Right atrium auricular region (tissue), 2 donors: ENCODE data around the gene HOXA10. TPM values are rescaled to one million over a fixed set of nuclear protein-coding genes. Genes with fewer than 3 reads are reported as not detected.

ENCODE experiments used
- DNase-seq: peaks from one replicate; pipeline ENCODE4 v3.0.0-alpha.2; 2019; ENCODE audit warnings: low spot score
- H3K27ac ChIP-seq, 2 donors: fragments of 200-600 bp; sonication (generic); 1 replicate in 1 of 2; 2 replicates in 1 of 2; pipeline ENCODE4 v1.5.1; 2016 to 2019
- H3K27me3 ChIP-seq, 2 donors: fragments of 200-600 bp; sonication (generic); one replicate each; pipeline versions ENCODE4 v1.5.1 to v1.6.0; 2017 to 2019
- H3K36me3 ChIP-seq: fragments of 200-600 bp; sonication (generic); one replicate; pipeline ENCODE4 v1.5.1; 2016
- H3K4me1 ChIP-seq, 2 donors: fragments of 200-600 bp; sonication (generic); one replicate each; pipeline versions ENCODE4 v1.5.1 to v1.6.0; 2017 to 2019
- H3K4me3 ChIP-seq, 2 donors: fragments of 200-600 bp; sonication (generic); 1 replicate in 1 of 2; 2 replicates in 1 of 2; pipeline ENCODE4 v1.5.1; 2017 to 2019; ENCODE audit warnings: mild to moderate bottlenecking in 1 of 2, moderate library complexity in 1 of 2
- H3K9me3 ChIP-seq, 2 donors: fragments of 200-600 bp; sonication (generic); one replicate each; pipeline ENCODE4 v1.5.1; 2019
- CTCF ChIP-seq, 2 donors: fragments of 200-600 bp; sonication (generic); IDR thresholded peaks; one replicate each; pipeline ENCODE4 v1.5.1; 2019; ENCODE audit warnings: antibody characterized with exemption in 2 of 2
- total RNA-seq, 2 donors: library from RNA; depleted of rRNA; stranded (reverse); fragments of >200 nt; gene quantifications; one replicate each; pipeline ENCODE4 v1.1.0, GENCODE V29; 2016

HOXA10 gene
- total RNA-seq, 2 donors from 2014 or later = not detected

- TF ChIP-seq CTCF (IDR thresholded peaks at IDR 0.05) = no peak
- Histone ChIP-seq H3K36me3 (no peaks in the 10 kb centered on the region), H3K27ac (no peak overlapping the region), H3K4me1 (peaks cover 0 to 51% of the 10 kb centered on the region in 2 donors), H3K9me3 (no peaks in the 10 kb centered on the region), H3K4me3 (no peak overlapping the region), H3K27me3 (peaks cover 57 to 82% of the 10 kb centered on the region in 2 donors)
- DNase-seq = no peak
Measured at GRCh38 chr7:27161721-27162560, 12.2 kb downstream of the HOXA10 start.

- no peak for DNase-seq
Measured at GRCh38 chr7:27161214-27161720, 12.9 kb downstream of the HOXA10 start.

GRCh38 chr7:27160546-27161213 lies 13.4 kb downstream of the HOXA10 start:
- H3K4me1 ChIP-seq = peaks cover 0 to 52% of the 10 kb centered on the region in 2 donors
- H3K4me3 ChIP-seq = peak overlapping the region; percentile 38 to 60
- peak; percentile 89 for DNase-seq
- H3K36me3 ChIP-seq = no peaks in the 10 kb centered on the region
- no peaks in the 10 kb centered on the region for H3K9me3 ChIP-seq
- H3K27ac ChIP-seq = no peak overlapping the region
- peaks cover 56 to 82% of the 10 kb centered on the region in 2 donors for H3K27me3 ChIP-seq
- peak; percentile 100 for TF ChIP-seq CTCF (IDR thresholded peaks at IDR 0.05)

More at GRCh38 chr7:27161214-27161720, 12.9 kb downstream of the HOXA10 start:
- peaks cover 0 to 50% of the 10 kb centered on the region in 2 donors for H3K4me1 ChIP-seq
- H3K27ac ChIP-seq = no peak overlapping the region
- peaks cover 56 to 82% of the 10 kb centered on the region in 2 donors for H3K27me3 ChIP-seq
- TF ChIP-seq CTCF (IDR thresholded peaks at IDR 0.05) = peak; percentile 2 to 24
- no peaks in the 10 kb centered on the region for H3K9me3 ChIP-seq
- H3K4me3 ChIP-seq = peak overlapping the region; percentile 38 to 60
- H3K36me3 ChIP-seq = no peaks in the 10 kb centered on the region

GRCh38 chr7:27160145-27160545 lies 14.0 kb downstream of the HOXA10 start:
- Histone ChIP-seq H3K36me3 (no peaks in the 10 kb centered on the region), H3K4me3 (peak overlapping the region; percentile 38 to 60), H3K27me3 (peaks cover 56 to 82% of the 10 kb centered on the region in 2 donors), H3K27ac (no peak overlapping the region), H3K4me1 (peaks cover 0 to 53% of the 10 kb centered on the region in 2 donors), H3K9me3 (no peaks in the 10 kb centered on the region)
- TF ChIP-seq CTCF (IDR thresholded peaks at IDR 0.05) = no peak
- no peak for DNase-seq

- DNase-seq = no peak
Measured at GRCh38 chr7:27159266-27160144, 14.6 kb downstream of the HOXA10 start.

More at GRCh38 chr7:27159266-27160144, 14.6 kb downstream of the HOXA10 start:
- Histone ChIP-seq H3K27me3 (peaks cover 53 to 82% of the 10 kb centered on the region in 2 donors), H3K36me3 (no peaks in the 10 kb centered on the region), H3K27ac (no peak overlapping the region), H3K4me3 (no peak overlapping the region), H3K4me1 (peaks cover 0 to 53% of the 10 kb centered on the region in 2 donors), H3K9me3 (no peaks in the 10 kb centered on the region)
- TF ChIP-seq CTCF (IDR thresholded peaks at IDR 0.05) = no peak
